WTC11 (cell line): ENCODE measurements around the gene RNASE11. TPM values are rescaled to one million over a fixed set of nuclear protein-coding genes. Genes with fewer than 3 reads are reported as not detected.
"Not testable (repeated sequence)": the region's sequence is repeated elsewhere in the genome, so short reads cannot be mapped to it uniquely, and the experiment has no call there.

Experiments
- ATAC-seq: fragments of 200-7000 bp; cut with Tn5 transposase; 2 replicates; pipeline ENCODE4 v1.10.0; 2021; ENCODE audit warnings: mild to moderate bottlenecking, moderate library complexity
- CTCF ChIA-PET: fragments of 300-600 bp; sonication (Branson Sonifier 250); formaldehyde crosslinking; loops from one replicate; lab custom pipeline; 2021; ENCODE audit warnings: antibody characterized with exemption; lab: Charles Lee
- POLR2A ChIA-PET: fragments of 350-600 bp; sonication (Branson Sonifier 250); formaldehyde crosslinking; loops from one replicate; lab custom pipeline; 2021; ENCODE audit warnings: antibody characterized with exemption; lab: Charles Lee
- DNase-seq: peaks from one replicate; pipeline ENCODE4 v3.0.0; 2021; ENCODE audit warnings: low spot score
- H3K27ac Mint-ChIP-seq: 2 replicates; pipeline ENCODE4 v1.8.0; 2021; ENCODE audit warnings: mixed read lengths
- H3K27me3 Mint-ChIP-seq: 2 replicates; pipeline ENCODE4 v1.8.0; 2021; ENCODE audit warnings: low read depth, mild to moderate bottlenecking, moderate library complexity, mixed read lengths
- H3K36me3 Mint-ChIP-seq: 2 replicates; pipeline ENCODE4 v1.8.0; 2021; ENCODE audit warnings: mixed read lengths
- H3K4me1 Mint-ChIP-seq: 2 replicates; pipeline ENCODE4 v1.8.0; 2022; ENCODE audit warnings: mixed read lengths
- H3K4me3 Mint-ChIP-seq: 2 replicates; pipeline ENCODE4 v1.8.0; 2021; ENCODE audit warnings: mild to moderate bottlenecking, moderate library complexity, mixed read lengths
- H3K9me3 Mint-ChIP-seq: 2 replicates; pipeline ENCODE4 v1.8.0; 2021; ENCODE audit warnings: mixed read lengths
- ATF1 ChIP-seq: sonication (generic); formaldehyde crosslinking; IDR thresholded peaks from 2 replicates; pipeline ENCODE4 v1.8.1; 2023; ENCODE audit warnings: mild to moderate bottlenecking, moderate library complexity, missing genetic modification reagents
- ELF4 ChIP-seq: sonication (generic); formaldehyde crosslinking; IDR thresholded peaks from 2 replicates; pipeline ENCODE4 v1.8.1; 2022; ENCODE audit warnings: low read depth, mild to moderate bottlenecking, moderate library complexity, missing genetic modification reagents
- EMX1 ChIP-seq: fragments of 250-450 bp; sonication (Bioruptor Pico); IDR thresholded peaks from 2 replicates; pipeline ENCODE4 v1.8.0; 2021; ENCODE audit warnings: mild to moderate bottlenecking
- ETV6 ChIP-seq: sonication (generic); formaldehyde crosslinking; IDR thresholded peaks from 2 replicates; pipeline ENCODE4 v1.8.1; 2022; ENCODE audit warnings: mild to moderate bottlenecking, missing genetic modification reagents
- FOXJ3 ChIP-seq: sonication (generic); formaldehyde crosslinking; IDR thresholded peaks from 2 replicates; pipeline ENCODE4 v1.9.0; 2021; ENCODE audit warnings: missing genetic modification reagents, mild to moderate bottlenecking, borderline replicate concordance
- GTF2I ChIP-seq: fragments of 250-450 bp; sonication (Bioruptor Pico); conservative IDR thresholded peaks from 2 replicates; pipeline ENCODE4 v1.4.0; 2021; ENCODE audit warnings: mild to moderate bottlenecking
- HMGA2 ChIP-seq: fragments of 250-450 bp; sonication (Bioruptor Pico); IDR thresholded peaks from 2 replicates; pipeline ENCODE4 v1.4.0; 2021; ENCODE audit warnings: mild to moderate bottlenecking, moderate library complexity
- JUN ChIP-seq: sonication (generic); formaldehyde crosslinking; IDR thresholded peaks from 2 replicates; pipeline ENCODE4 v1.8.0; 2023; ENCODE audit warnings: mild to moderate bottlenecking, missing genetic modification reagents
- NFE2L1 ChIP-seq: sonication (generic); formaldehyde crosslinking; IDR thresholded peaks from 2 replicates; pipeline ENCODE4 v1.8.1; 2023; ENCODE audit warnings: missing genetic modification reagents
- NR3C1 ChIP-seq: sonication (generic); formaldehyde crosslinking; conservative IDR thresholded peaks from 2 replicates; pipeline ENCODE4 v1.8.1; 2023; ENCODE audit warnings: low read depth, mild to moderate bottlenecking, missing genetic modification reagents
- OVOL2 ChIP-seq: fragments of 250-450 bp; sonication (Bioruptor Pico); IDR thresholded peaks from 2 replicates; pipeline ENCODE4 v1.9.0; 2021; ENCODE audit warnings: mild to moderate bottlenecking, borderline replicate concordance
- SOX15 ChIP-seq: fragments of 250-450 bp; sonication (Bioruptor Pico); IDR thresholded peaks from 2 replicates; pipeline ENCODE4 v1.9.0; 2021; ENCODE audit warnings: mild to moderate bottlenecking
- ZNF263 ChIP-seq: sonication (generic); formaldehyde crosslinking; IDR thresholded peaks from 2 replicates; pipeline ENCODE4 v1.8.1; 2022; ENCODE audit warnings: low read depth, mild to moderate bottlenecking, moderate library complexity, missing genetic modification reagents
- total RNA-seq: library from RNA; stranded (reverse); gene quantifications from 3 replicates; pipeline ENCODE4 v1.2.3, GENCODE V29; 2021
- TF ChIP-seq, protein P1 (sequence below): sonication (generic); formaldehyde crosslinking; IDR thresholded peaks from 2 replicates; pipeline ENCODE4 v1.8.1; 2022; ENCODE audit warnings: mild to moderate bottlenecking, missing genetic modification reagents, moderate library complexity, borderline replicate concordance
- TF ChIP-seq, protein P2 (sequence below): sonication (generic); formaldehyde crosslinking; IDR thresholded peaks from 2 replicates; pipeline ENCODE4 v1.8.0; 2022; ENCODE audit warnings: missing genetic modification reagents
- TF ChIP-seq, protein P3 (sequence below): sonication (generic); formaldehyde crosslinking; IDR thresholded peaks from 2 replicates; pipeline ENCODE4 v1.8.1; 2023; ENCODE audit warnings: mild to moderate bottlenecking, missing genetic modification reagents, moderate library complexity
- TF ChIP-seq, protein P4 (sequence below): fragments of 250-450 bp; sonication (Bioruptor Pico); conservative IDR thresholded peaks from 2 replicates; pipeline ENCODE4 v1.9.0; 2021; ENCODE audit warnings: mild to moderate bottlenecking
- TF ChIP-seq, protein P5 (sequence below): fragments of 250-450 bp; sonication (Bioruptor Pico); IDR thresholded peaks from 2 replicates; pipeline ENCODE4 v1.9.0; 2021; ENCODE audit warnings: mild to moderate bottlenecking

The RNASE11 gene
- total RNA-seq, 1 experiment from 2014 or later: not detected

DNA sequence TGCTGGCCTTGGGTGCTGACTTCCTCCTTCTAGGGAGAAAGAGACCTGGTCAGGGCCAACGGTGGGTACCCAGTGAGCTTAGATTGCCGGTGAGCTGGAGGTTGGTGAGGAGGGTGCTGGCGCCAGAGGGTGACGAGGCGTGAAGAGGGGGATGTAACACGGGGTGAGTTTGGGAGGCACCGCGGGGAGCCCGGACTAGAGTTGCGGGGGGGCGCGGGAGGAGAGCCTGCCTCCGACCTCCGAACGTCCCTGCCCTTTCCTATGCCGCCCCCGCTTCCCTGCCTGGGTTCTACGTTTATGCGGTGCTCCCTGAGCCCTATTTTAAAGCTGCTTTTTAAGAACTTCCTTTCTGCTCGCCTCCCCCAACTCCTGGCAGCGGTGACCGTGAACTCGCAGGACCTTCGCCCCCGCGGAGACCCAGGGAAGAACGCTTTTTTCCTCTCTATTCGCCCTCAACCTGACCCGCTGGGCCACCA is 35.1 kb upstream of the RNASE11 start (continued):
- TF ChIP-seq ETV6 (CRISPR knock-in tag) (no peak), ATF1 (CRISPR knock-in tag) (no peak), NFE2L1 (no peak)

DNA sequence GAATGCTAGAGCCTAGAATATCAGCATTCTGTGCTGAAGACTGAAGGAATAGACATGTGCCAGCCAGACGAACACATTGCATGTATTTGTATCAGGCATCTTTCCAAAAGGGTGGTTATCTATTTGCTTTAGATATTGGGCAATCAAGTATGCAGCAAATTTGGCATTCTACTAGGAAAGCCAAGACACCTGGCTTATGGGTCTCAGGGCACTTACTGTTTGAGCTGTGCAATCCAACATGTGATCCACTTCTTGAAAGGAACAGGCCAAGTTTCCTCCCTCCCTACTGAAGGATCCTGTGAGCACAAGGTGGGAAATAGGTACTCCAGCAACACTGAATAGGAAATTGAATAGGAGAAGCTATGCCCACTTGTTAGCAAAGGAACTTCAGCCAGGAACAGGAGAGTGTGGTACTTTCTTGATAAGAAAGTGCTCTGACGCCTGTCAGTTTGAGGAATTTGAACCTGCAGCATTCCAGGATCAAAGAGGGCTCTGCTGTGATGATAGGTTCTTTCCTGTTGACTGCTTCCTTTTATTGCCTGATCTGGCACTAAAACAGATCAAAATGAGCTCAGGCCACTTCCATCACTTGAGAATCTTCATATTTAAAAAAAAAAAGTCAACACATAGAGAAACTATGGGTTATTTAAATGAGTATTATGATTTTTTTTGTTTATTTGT is 33.1 kb upstream of the RNASE11 start:
- DNase-seq (no peak), ATAC-seq (no peak)
- POLR2A ChIA-PET: no interaction called here
- TF ChIP-seq, protein P1, sequence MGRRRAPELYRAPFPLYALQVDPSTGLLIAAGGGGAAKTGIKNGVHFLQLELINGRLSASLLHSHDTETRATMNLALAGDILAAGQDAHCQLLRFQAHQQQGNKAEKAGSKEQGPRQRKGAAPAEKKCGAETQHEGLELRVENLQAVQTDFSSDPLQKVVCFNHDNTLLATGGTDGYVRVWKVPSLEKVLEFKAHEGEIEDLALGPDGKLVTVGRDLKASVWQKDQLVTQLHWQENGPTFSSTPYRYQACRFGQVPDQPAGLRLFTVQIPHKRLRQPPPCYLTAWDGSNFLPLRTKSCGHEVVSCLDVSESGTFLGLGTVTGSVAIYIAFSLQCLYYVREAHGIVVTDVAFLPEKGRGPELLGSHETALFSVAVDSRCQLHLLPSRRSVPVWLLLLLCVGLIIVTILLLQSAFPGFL (CRISPR knock-in tag): no peak
- TF ChIP-seq NR3C1 (CRISPR knock-in tag) (no peak), ATF1 (CRISPR knock-in tag) (no peak), ZNF263 (no peak)
- TF ChIP-seq, protein P2, sequence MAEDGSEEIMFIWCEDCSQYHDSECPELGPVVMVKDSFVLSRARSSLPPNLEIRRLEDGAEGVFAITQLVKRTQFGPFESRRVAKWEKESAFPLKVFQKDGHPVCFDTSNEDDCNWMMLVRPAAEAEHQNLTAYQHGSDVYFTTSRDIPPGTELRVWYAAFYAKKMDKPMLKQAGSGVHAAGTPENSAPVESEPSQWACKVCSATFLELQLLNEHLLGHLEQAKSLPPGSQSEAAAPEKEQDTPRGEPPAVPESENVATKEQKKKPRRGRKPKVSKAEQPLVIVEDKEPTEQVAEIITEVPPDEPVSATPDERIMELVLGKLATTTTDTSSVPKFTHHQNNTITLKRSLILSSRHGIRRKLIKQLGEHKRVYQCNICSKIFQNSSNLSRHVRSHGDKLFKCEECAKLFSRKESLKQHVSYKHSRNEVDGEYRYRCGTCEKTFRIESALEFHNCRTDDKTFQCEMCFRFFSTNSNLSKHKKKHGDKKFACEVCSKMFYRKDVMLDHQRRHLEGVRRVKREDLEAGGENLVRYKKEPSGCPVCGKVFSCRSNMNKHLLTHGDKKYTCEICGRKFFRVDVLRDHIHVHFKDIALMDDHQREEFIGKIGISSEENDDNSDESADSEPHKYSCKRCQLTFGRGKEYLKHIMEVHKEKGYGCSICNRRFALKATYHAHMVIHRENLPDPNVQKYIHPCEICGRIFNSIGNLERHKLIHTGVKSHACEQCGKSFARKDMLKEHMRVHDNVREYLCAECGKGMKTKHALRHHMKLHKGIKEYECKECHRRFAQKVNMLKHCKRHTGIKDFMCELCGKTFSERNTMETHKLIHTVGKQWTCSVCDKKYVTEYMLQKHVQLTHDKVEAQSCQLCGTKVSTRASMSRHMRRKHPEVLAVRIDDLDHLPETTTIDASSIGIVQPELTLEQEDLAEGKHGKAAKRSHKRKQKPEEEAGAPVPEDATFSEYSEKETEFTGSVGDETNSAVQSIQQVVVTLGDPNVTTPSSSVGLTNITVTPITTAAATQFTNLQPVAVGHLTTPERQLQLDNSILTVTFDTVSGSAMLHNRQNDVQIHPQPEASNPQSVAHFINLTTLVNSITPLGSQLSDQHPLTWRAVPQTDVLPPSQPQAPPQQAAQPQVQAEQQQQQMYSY (CRISPR knock-in tag): no peak
- TF ChIP-seq, protein P3, sequence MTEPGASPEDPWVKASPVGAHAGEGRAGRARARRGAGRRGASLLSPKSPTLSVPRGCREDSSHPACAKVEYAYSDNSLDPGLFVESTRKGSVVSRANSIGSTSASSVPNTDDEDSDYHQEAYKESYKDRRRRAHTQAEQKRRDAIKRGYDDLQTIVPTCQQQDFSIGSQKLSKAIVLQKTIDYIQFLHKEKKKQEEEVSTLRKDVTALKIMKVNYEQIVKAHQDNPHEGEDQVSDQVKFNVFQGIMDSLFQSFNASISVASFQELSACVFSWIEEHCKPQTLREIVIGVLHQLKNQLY (CRISPR knock-in tag): no peak
- TF ChIP-seq, protein P4, sequence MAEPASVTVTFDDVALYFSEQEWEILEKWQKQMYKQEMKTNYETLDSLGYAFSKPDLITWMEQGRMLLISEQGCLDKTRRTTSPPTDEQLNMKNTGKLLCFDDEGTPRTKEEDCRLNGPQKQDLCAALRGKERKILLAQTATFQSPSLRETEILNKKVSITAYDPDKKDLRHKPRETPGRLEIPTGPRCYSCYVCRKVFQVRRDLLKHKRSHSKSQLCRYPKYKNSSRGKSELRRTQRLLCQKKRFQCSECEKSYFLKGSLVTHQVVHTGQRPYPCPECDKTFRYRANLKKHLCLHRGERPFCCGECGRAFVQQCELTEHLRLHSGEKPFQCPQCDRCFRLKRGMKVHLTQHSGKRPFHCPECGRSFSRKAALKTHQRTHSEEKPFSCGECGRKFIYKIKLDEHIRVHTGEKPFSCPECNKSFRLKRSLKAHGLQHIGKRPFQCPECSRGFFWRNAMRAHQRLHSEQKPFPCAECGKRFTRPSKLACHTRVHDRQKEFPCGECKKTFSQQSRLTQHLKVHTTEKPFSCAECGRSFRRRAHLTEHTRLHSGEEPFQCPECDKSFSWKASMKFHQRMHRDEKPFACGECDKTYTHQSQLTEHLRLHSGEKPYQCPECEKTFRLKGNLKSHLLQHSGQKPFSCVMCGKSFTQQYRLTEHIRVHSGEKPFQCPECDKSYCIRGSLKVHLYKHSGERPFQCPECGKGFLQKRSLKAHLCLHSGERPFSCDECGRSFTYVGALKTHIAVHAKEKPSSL (CRISPR knock-in tag): no peak
- Mint-ChIP-seq H3K27me3 (peaks cover 17% of the 10 kb centered on the region), H3K9me3 (no peaks in the 10 kb centered on the region), H3K27ac (no peak overlapping the region), H3K36me3 (no peaks in the 10 kb centered on the region), H3K4me1 (peaks cover 14% of the 10 kb centered on the region), H3K4me3 (no peak overlapping the region)
- CTCF ChIA-PET: interaction anchor here (1.8 kb wide), 1 partner anchor 36 kb away, joined by 7 read pairs; no protein-coding TSS in a partner anchor

DNA sequence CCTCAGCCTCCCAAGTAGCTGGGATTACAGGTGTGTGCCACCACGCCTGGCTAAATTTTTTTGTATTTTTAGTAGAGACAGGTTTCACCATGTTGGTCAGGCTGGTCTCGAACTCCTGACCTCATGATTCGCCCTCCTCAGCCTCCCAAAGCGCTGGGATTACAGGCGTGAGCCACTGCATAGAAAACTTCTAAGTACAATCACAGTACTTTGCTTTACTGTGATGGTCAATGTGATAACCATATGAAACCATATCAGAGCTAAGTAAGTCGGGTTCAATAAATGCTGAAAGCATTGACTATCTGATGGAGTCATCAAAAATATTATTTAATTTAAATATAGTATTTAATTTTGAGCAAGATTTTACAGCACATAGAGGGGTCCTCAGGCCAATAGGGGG is 31.9 kb upstream of the RNASE11 start:
- peaks cover 22% of the 10 kb centered on the region for H3K4me1 Mint-ChIP-seq
- H3K9me3 Mint-ChIP-seq, ATAC-seq, H3K36me3 Mint-ChIP-seq, DNase-seq, H3K27me3 Mint-ChIP-seq, H3K27ac Mint-ChIP-seq, H3K4me3 Mint-ChIP-seq: not testable (repeated sequence)
- ChIA-PET POLR2A (interaction anchor here (0.7 kb wide), 1 partner anchor 1272 kb away, joined by 3 read pairs; no protein-coding TSS in a partner anchor), CTCF (interaction anchor here (0.8 to 1.8 kb wide), 3 partner anchors 38 to 351 kb away, joined by 3 to 7 read pairs (median 4); no protein-coding TSS in a partner anchor)

DNA sequence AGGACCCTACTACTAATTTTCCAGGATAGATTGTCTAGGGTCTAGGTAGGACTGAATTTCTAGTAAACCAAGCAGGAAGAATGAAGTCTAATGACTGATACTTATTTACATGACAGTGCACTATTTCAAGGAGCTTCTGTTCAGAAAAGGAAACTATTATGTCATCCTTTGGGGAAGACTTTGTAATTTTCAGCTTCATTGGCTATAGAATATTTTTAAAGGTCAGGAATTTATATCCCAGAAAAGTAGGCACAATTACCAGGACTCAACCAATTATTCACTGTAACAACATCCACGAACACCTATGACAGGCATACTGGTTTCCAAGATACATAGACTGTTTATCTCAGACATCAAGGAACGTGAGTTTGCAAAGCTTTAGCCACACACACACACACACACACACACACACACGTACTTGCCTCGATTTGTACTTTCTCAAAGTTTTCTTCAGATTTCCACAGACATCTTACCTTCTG is 30.5 kb upstream of the RNASE11 start:
- H3K27ac Mint-ChIP-seq: no peak overlapping the region
- ChIA-PET POLR2A (no interaction called here), CTCF (no interaction called here)
- ATAC-seq (no peak), DNase-seq (no peak)
- H3K36me3 Mint-ChIP-seq: no peaks in the 10 kb centered on the region
- H3K4me3 Mint-ChIP-seq: no peak overlapping the region
- no peaks in the 10 kb centered on the region for H3K9me3 Mint-ChIP-seq
- peaks cover 17% of the 10 kb centered on the region for H3K4me1 Mint-ChIP-seq
- TF ChIP-seq, protein P5, sequence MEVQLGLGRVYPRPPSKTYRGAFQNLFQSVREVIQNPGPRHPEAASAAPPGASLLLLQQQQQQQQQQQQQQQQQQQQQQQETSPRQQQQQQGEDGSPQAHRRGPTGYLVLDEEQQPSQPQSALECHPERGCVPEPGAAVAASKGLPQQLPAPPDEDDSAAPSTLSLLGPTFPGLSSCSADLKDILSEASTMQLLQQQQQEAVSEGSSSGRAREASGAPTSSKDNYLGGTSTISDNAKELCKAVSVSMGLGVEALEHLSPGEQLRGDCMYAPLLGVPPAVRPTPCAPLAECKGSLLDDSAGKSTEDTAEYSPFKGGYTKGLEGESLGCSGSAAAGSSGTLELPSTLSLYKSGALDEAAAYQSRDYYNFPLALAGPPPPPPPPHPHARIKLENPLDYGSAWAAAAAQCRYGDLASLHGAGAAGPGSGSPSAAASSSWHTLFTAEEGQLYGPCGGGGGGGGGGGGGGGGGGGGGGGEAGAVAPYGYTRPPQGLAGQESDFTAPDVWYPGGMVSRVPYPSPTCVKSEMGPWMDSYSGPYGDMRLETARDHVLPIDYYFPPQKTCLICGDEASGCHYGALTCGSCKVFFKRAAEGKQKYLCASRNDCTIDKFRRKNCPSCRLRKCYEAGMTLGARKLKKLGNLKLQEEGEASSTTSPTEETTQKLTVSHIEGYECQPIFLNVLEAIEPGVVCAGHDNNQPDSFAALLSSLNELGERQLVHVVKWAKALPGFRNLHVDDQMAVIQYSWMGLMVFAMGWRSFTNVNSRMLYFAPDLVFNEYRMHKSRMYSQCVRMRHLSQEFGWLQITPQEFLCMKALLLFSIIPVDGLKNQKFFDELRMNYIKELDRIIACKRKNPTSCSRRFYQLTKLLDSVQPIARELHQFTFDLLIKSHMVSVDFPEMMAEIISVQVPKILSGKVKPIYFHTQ: no peak
- no peak for TF ChIP-seq GTF2I (CRISPR knock-in tag)
- TF ChIP-seq ELF4 (CRISPR knock-in tag): no peak
- no peak for TF ChIP-seq JUN (CRISPR knock-in tag)
- TF ChIP-seq EMX1 (CRISPR knock-in tag): no peak
- TF ChIP-seq NFE2L1: no peak
- no peak for TF ChIP-seq SOX15 (CRISPR knock-in tag)
- TF ChIP-seq FOXJ3 (CRISPR knock-in tag): no peak
- no peak for TF ChIP-seq OVOL2 (CRISPR knock-in tag)
- TF ChIP-seq HMGA2 (CRISPR knock-in tag): no peak
- peaks cover 5% of the 10 kb centered on the region for H3K27me3 Mint-ChIP-seq
